Stimulated activated CD4-positive, alpha-beta T cell treated with anti-CD3 and anti-CD28 coated beads, Interleukin-4, amount 100 ng/mL, for 4 hours (primary cell): ENCODE data around the gene RAB7A.

ENCODE experiments used
- DNase-seq, 2 experiments: peaks; one replicate each; pipeline ENCODE4 v3.0.0-alpha.2; 2020

Gene RAB7A

GRCh38 chr3:128859630-128860029, 133.6 kb downstream of the RAB7A start:
- no peak for DNase-seq

GRCh38 chr3:128861491-128861890, 135.5 kb downstream of the RAB7A start:
- DNase-seq, result no peak

GRCh38 chr3:128863560-128863959, 137.6 kb downstream of the RAB7A start:
- no peak for DNase-seq
